ENCODE measurements around the gene MPDZ. TPM values are rescaled to one million over a fixed set of nuclear protein-coding genes. Genes with fewer than 3 reads are reported as not detected.

MPDZ gene
- total and polyA plus RNA-seq, 8 donors: 25.9 to 77.7 (median 70.1) TPM

DNA sequence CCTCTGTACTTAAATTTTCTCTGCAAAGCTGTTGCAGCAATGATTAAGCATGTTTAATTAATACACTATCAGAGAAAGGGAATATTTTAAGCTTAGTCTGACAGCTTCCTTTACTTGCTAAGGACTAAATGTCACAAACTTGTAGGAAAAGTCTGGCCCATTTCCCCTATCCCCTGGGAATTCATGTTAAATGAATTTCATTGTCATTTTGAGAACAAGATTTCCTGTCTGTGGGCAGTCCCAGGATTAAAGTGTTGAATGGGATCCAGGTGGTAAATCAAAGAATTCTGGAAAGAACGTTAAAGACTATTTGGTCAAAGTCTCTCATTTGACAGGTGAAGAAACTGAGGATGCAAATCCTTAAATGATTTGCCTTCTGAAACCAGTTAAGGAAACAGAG is 214.8 kb downstream of the MPDZ start:
- ATAC-seq: no peak
- H3K36me3 ChIP-seq: no peaks in the 10 kb centered on the region
- DNase-seq: no peak
- TF ChIP-seq, protein P1, sequence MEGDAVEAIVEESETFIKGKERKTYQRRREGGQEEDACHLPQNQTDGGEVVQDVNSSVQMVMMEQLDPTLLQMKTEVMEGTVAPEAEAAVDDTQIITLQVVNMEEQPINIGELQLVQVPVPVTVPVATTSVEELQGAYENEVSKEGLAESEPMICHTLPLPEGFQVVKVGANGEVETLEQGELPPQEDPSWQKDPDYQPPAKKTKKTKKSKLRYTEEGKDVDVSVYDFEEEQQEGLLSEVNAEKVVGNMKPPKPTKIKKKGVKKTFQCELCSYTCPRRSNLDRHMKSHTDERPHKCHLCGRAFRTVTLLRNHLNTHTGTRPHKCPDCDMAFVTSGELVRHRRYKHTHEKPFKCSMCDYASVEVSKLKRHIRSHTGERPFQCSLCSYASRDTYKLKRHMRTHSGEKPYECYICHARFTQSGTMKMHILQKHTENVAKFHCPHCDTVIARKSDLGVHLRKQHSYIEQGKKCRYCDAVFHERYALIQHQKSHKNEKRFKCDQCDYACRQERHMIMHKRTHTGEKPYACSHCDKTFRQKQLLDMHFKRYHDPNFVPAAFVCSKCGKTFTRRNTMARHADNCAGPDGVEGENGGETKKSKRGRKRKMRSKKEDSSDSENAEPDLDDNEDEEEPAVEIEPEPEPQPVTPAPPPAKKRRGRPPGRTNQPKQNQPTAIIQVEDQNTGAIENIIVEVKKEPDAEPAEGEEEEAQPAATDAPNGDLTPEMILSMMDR (IDR thresholded peaks at IDR 0.05): no peak
- H3K9me3 ChIP-seq: no peaks in the 10 kb centered on the region
- intact Hi-C loops (cut with DNase I): no loop called here
- no peaks in the 10 kb centered on the region for H3K27me3 ChIP-seq
- no peaks in the 10 kb centered on the region for H3K4me1 ChIP-seq
- H3K27ac ChIP-seq: no peak overlapping the region
- no peak overlapping the region for H3K4me3 ChIP-seq

DNA sequence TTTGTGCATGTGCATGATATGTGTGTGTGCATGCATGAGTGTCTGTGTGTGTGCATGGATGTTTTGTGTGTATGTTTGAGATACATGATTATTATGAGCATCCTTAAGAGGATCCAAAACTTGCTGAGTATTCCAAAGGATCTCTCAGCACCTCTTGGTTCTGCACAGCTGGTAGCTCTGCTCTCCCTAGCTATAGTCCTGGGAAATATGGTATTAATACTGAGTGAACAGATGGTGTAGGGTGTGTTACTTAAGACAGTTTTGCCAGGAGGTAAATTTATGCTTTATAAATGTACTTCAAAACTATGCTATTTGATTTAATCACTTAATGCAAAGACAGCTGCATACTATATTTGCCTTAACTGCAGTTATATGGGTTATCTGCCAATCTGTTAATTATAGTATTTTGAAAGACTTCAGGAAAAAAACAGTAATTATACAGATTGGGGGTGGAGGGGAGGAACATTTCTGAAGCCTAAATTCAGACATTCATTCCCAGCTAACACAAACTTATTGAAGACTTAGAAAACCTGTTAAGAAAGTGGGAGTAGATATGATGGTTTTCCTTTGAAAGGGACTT is 215.5 kb downstream of the MPDZ start:
- DNase-seq (no peak), ATAC-seq (no peak)
- no peaks in the 10 kb centered on the region for H3K4me1 ChIP-seq
- no peaks in the 10 kb centered on the region for H3K27me3 ChIP-seq
- TF ChIP-seq, protein P1 (IDR thresholded peaks at IDR 0.05): no peak
- intact Hi-C loops (cut with DNase I): no loop called here
- H3K4me3 ChIP-seq: no peak overlapping the region
- H3K36me3 ChIP-seq: no peaks in the 10 kb centered on the region
- H3K9me3 ChIP-seq: no peaks in the 10 kb centered on the region
- no peak overlapping the region for H3K27ac ChIP-seq

DNA sequence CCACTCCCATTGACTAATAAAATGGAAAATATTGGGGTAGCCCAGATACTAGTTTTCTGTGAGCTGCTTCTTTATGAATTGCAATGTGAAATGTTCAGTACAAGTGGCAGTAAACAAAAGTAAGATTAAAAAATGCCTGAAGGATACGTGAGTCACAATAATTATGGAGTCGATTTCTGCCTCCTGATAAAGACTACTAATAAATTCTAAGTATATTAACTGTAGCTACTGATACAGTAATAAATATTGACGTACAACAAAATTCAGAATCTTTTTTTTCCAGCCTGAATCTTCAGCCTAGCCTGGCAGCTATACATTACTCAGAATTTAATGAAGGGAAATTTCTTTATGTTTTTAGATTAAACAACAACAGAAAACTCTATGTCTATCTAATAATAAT is 218.1 kb downstream of the MPDZ start:
- Histone ChIP-seq H3K36me3 (no peaks in the 10 kb centered on the region), H3K9me3 (no peaks in the 10 kb centered on the region), H3K4me3 (no peak overlapping the region), H3K4me1 (no peaks in the 10 kb centered on the region), H3K27me3 (no peaks in the 10 kb centered on the region), H3K27ac (no peak overlapping the region)
- no peak for ATAC-seq
- TF ChIP-seq, protein P1 (IDR thresholded peaks at IDR 0.05): no peak
- DNase-seq: no peak
- intact Hi-C loops (cut with DNase I): no loop called here
